Activated CD4-positive, alpha-beta T cell treated with anti-CD3 and anti-CD28 coated beads for 36 hours (primary cell): ENCODE measurements around the gene FAM228A. TPM values are rescaled to one million over a fixed set of nuclear protein-coding genes. Genes with fewer than 3 reads are reported as not detected.

ENCODE experiments used
- ATAC-seq: fragments of 200-7000 bp; cut with Tn5 transposase; one replicate; pipeline ENCODE4 v1.10.0; 2021; ENCODE audit warnings: mild to moderate bottlenecking, moderate library complexity
- CTCF ChIA-PET: fragments of 350-600 bp; sonication (Branson Sonifier 250); formaldehyde crosslinking; loops from one replicate; lab custom pipeline; 2021; ENCODE audit warnings: antibody characterized with exemption; lab: Charles Lee
- POLR2A ChIA-PET: fragments of 350-600 bp; sonication (Branson Sonifier 250); formaldehyde crosslinking; loops from one replicate; lab custom pipeline; 2021; ENCODE audit warnings: antibody characterized with exemption, inconsistent platforms; lab: Charles Lee
- DNase-seq: peaks from one replicate; pipeline ENCODE4 v3.0.0-alpha.2; 2020
- H3K27ac Mint-ChIP-seq: one replicate; pipeline ENCODE4 v1.8.0; 2021; ENCODE audit warnings: mixed read lengths
- H3K27me3 Mint-ChIP-seq: one replicate; pipeline ENCODE4 v1.8.0; 2021; ENCODE audit warnings: mixed read lengths
- H3K36me3 Mint-ChIP-seq: one replicate; pipeline ENCODE4 v1.8.0; 2021; ENCODE audit warnings: low read depth, mixed read lengths
- H3K4me1 Mint-ChIP-seq: one replicate; pipeline ENCODE4 v1.8.0; 2021; ENCODE audit warnings: mixed read lengths
- H3K4me3 Mint-ChIP-seq: one replicate; pipeline ENCODE4 v1.8.0; 2021; ENCODE audit warnings: mild to moderate bottlenecking, moderate library complexity, mixed read lengths
- H3K9me3 Mint-ChIP-seq: one replicate; pipeline ENCODE4 v1.8.0; 2021; ENCODE audit warnings: low read depth, mixed read lengths
- intact Hi-C, 2 experiments: fragments of 100-400 bp; cut with DNase I in 1 of 2; cut with micrococcal nuclease in 1 of 2; formaldehyde crosslinking; loops; one replicate each; pipeline versions ENCODE4 v1.14.2 to v1.15.1; 2022 to 2024; cut with DNase I, micrococcal nuclease
- total RNA-seq, 2 experiments: library from RNA; stranded (reverse); gene quantifications; one replicate each; pipeline ENCODE4 v1.2.3, GENCODE V29; 2021

FAM228A gene
- total RNA-seq, 2 experiments from 2014 or later, result 0.16 to 0.28 TPM

- POLR2A ChIA-PET, result interaction anchor here (0.6 kb wide), 1 partner anchor 36 kb away, joined by 3 read pairs; no protein-coding TSS in a partner anchor
- H3K4me3 Mint-ChIP-seq, result no peak overlapping the region
- no peak overlapping the region for H3K27ac Mint-ChIP-seq
- CTCF ChIA-PET, result interaction anchor here (1.3 kb wide), 1 partner anchor 8 kb away, joined by 5 read pairs; no protein-coding TSS in a partner anchor
- DNase-seq (no peak), ATAC-seq (no peak)
- H3K27me3 Mint-ChIP-seq, result no peaks in the 10 kb centered on the region
- H3K9me3 Mint-ChIP-seq, result no peaks in the 10 kb centered on the region
- H3K4me1 Mint-ChIP-seq, result no peaks in the 10 kb centered on the region
- peaks cover 2% of the 10 kb centered on the region for H3K36me3 Mint-ChIP-seq
- intact Hi-C loops, result loop anchor here in 1 of 2 experiments (5.0 kb wide), 1 partner anchor 157 kb away; no protein-coding TSS in a partner anchor
Observed at GRCh38 chr2:24225499-24226242, 50.8 kb downstream of the FAM228A start.

GRCh38 chr2:24228470-24228869, 53.6 kb downstream of the FAM228A start:
- Mint-ChIP-seq H3K4me3 (no peak overlapping the region), H3K4me1 (no peaks in the 10 kb centered on the region), H3K9me3 (no peaks in the 10 kb centered on the region), H3K27ac (no peak overlapping the region), H3K27me3 (no peaks in the 10 kb centered on the region), H3K36me3 (peaks cover 2% of the 10 kb centered on the region)
- CTCF ChIA-PET, result no interaction called here
- DNase-seq (no peak), ATAC-seq (no peak)
- POLR2A ChIA-PET, result no interaction called here
- intact Hi-C loops, result loop anchor here (2.0 to 5.0 kb wide), 2 partner anchors 154 kb away; no protein-coding TSS in a partner anchor

- intact Hi-C loops, result no loop called here
- POLR2A ChIA-PET, result no interaction called here
- CTCF ChIA-PET, result interaction anchor here (1.5 kb wide), 1 partner anchor 13 kb away, joined by 3 read pairs; no protein-coding TSS in a partner anchor
- H3K4me3 Mint-ChIP-seq, result no peak overlapping the region
- H3K27ac Mint-ChIP-seq, result no peak overlapping the region
- H3K9me3 Mint-ChIP-seq, result no peaks in the 10 kb centered on the region
- DNase-seq (no peak), ATAC-seq (no peak)
- no peaks in the 10 kb centered on the region for H3K36me3 Mint-ChIP-seq
- no peaks in the 10 kb centered on the region for H3K27me3 Mint-ChIP-seq
- no peaks in the 10 kb centered on the region for H3K4me1 Mint-ChIP-seq
Observed at GRCh38 chr2:24231461-24231881, 56.6 kb downstream of the FAM228A start.

GRCh38 chr2:24233321-24233720, 58.5 kb downstream of the FAM228A start:
- intact Hi-C loops, result no loop called here
- no peaks in the 10 kb centered on the region for H3K4me1 Mint-ChIP-seq
- ATAC-seq, result no peak
- DNase-seq, result no peak
- no peak overlapping the region for H3K27ac Mint-ChIP-seq
- H3K9me3 Mint-ChIP-seq, result no peaks in the 10 kb centered on the region
- POLR2A ChIA-PET, result no interaction called here
- no peak overlapping the region for H3K4me3 Mint-ChIP-seq
- H3K27me3 Mint-ChIP-seq, result no peaks in the 10 kb centered on the region
- no peaks in the 10 kb centered on the region for H3K36me3 Mint-ChIP-seq
- CTCF ChIA-PET, result interaction anchor here (1.0 to 1.4 kb wide), 4 partner anchors 8 to 18 kb away, joined by 3 to 5 read pairs (median 4); no protein-coding TSS in a partner anchor

GRCh38 chr2:24237313-24237712, 62.5 kb downstream of the FAM228A start:
- CTCF ChIA-PET, result no interaction called here
- H3K4me1 Mint-ChIP-seq, result no peaks in the 10 kb centered on the region
- no peak for DNase-seq
- H3K36me3 Mint-ChIP-seq, result peaks cover 2% of the 10 kb centered on the region
- intact Hi-C loops, result no loop called here
- H3K9me3 Mint-ChIP-seq, result no peaks in the 10 kb centered on the region
- no peaks in the 10 kb centered on the region for H3K27me3 Mint-ChIP-seq
- no peak overlapping the region for H3K4me3 Mint-ChIP-seq
- no peak overlapping the region for H3K27ac Mint-ChIP-seq
- no peak for ATAC-seq
- POLR2A ChIA-PET, result no interaction called here

GRCh38 chr2:24238158-24238557, 63.3 kb downstream of the FAM228A start:
- Mint-ChIP-seq H3K36me3 (peaks cover 5% of the 10 kb centered on the region), H3K4me1 (no peaks in the 10 kb centered on the region), H3K27me3 (no peaks in the 10 kb centered on the region), H3K27ac (no peak overlapping the region), H3K9me3 (no peaks in the 10 kb centered on the region), H3K4me3 (no peak overlapping the region)
- DNase-seq (no peak), ATAC-seq (no peak)
- intact Hi-C loops, result no loop called here
- ChIA-PET CTCF (no interaction called here), POLR2A (no interaction called here)

GRCh38 chr2:24239553-24239952, 64.7 kb downstream of the FAM228A start:
- no peak overlapping the region for H3K4me3 Mint-ChIP-seq
- no peaks in the 10 kb centered on the region for H3K9me3 Mint-ChIP-seq

More at GRCh38 chr2:24239553-24239952, 64.7 kb downstream of the FAM228A start:
- H3K4me1 Mint-ChIP-seq, result no peaks in the 10 kb centered on the region
- ATAC-seq (no peak), DNase-seq (no peak)
- ChIA-PET CTCF (no interaction called here), POLR2A (no interaction called here)
- intact Hi-C loops, result no loop called here
- H3K36me3 Mint-ChIP-seq, result peaks cover 9% of the 10 kb centered on the region
- H3K27me3 Mint-ChIP-seq, result no peaks in the 10 kb centered on the region
- H3K27ac Mint-ChIP-seq, result no peak overlapping the region

Other genes starting within 250 kb of the FAM228A start
- 10 to 100 TPM; 10.9 to 12.7 TPM for gene ATAD2B, start 247.9 kb upstream of the FAM228A start, total RNA-seq
- 10 to 100 TPM in 1 of 2 experiments, 1 to 10 TPM in 1; 9.1 to 10.5 TPM for gene UBXN2A, start 234.6 kb upstream of the FAM228A start, total RNA-seq
- gene MFSD2B, start 165.0 kb upstream of the FAM228A start, total RNA-seq, result not detected
- 10 to 100 TPM; 13.2 to 21.5 TPM for gene WDCP, start 127.7 kb upstream of the FAM228A start, total RNA-seq
- gene FKBP1B, start 125.3 kb upstream of the FAM228A start, total RNA-seq, result 1 to 10 TPM; 1.4 to 1.7 TPM
- 100 to 1,000 TPM; 128 to 143 TPM for gene SF3B6, start 98.7 kb upstream of the FAM228A start, total RNA-seq
- gene TP53I3, start 90.2 kb upstream of the FAM228A start, total RNA-seq, result 1 to 10 TPM; 1.0 to 1.2 TPM
- gene PFN4, start 51.7 kb upstream of the FAM228A start, total RNA-seq, result under 1 TPM in 1 of 2 experiments, not detected in 1; 0.30 TPM
- gene FAM228B, start 51.6 kb upstream of the FAM228A start, total RNA-seq, result 10 to 100 TPM in 1 of 2 experiments, 1 to 10 TPM in 1; 5.2 to 10.5 TPM
- gene ITSN2, start 185.5 kb downstream of the FAM228A start, total RNA-seq, result 10 to 100 TPM; 46.0 to 49.6 TPM